HepG2 (cell line): ENCODE data around the gene ZNF274. TPM values are rescaled to one million over a fixed set of nuclear protein-coding genes. Genes with fewer than 3 reads are reported as not detected.
A peak's percentile ranks its signal among the peaks of the same experiment; 100 is the strongest.

Source experiments
- BCL6 ChIP-seq: IDR thresholded peaks from 2 replicates; pipeline ENCODE4 v1.6.1; 2016; ENCODE audit warnings: missing genetic modification reagents, missing compliant biosample characterization
- CENPBD1 ChIP-seq: sonication (generic); formaldehyde crosslinking; IDR thresholded peaks from 2 replicates; pipeline ENCODE4 v1.8.0; 2022; ENCODE audit warnings: missing genetic modification reagents, low read depth, mild to moderate bottlenecking, borderline replicate concordance
- E2F5 ChIP-seq: sonication (generic); formaldehyde crosslinking; conservative IDR thresholded peaks from 2 replicates; pipeline ENCODE4 v1.4.0; 2020; ENCODE audit warnings: missing genetic modification reagents
- ETV5 ChIP-seq: IDR thresholded peaks from 2 replicates; pipeline ENCODE4 v1.6.1; 2018; ENCODE audit warnings: missing biosample characterization, missing genetic modification reagents, inconsistent platforms, borderline replicate concordance
- HOXA7 ChIP-seq: sonication (generic); formaldehyde crosslinking; IDR thresholded peaks from 2 replicates; pipeline ENCODE4 v1.8.1; 2022; ENCODE audit warnings: mild to moderate bottlenecking, missing genetic modification reagents, moderate library complexity
- IRF2 ChIP-seq: IDR thresholded peaks from 2 replicates; pipeline ENCODE4 v1.6.1; 2018; ENCODE audit warnings: missing genetic modification reagents, missing compliant biosample characterization
- JUNB ChIP-seq: sonication (generic); formaldehyde crosslinking; IDR thresholded peaks from 2 replicates; pipeline ENCODE4 v1.8.0; 2022; ENCODE audit warnings: missing genetic modification reagents, mild to moderate bottlenecking, borderline replicate concordance
- MIER2 ChIP-seq: IDR thresholded peaks from 2 replicates; pipeline ENCODE4 v1.6.1; 2016; ENCODE audit warnings: missing biosample characterization, missing genetic modification reagents
- MXI1 ChIP-seq: IDR thresholded peaks from 3 replicates; pipeline ENCODE4 v1.6.1; 2012; ENCODE audit warnings: low read depth, low read length, inconsistent platforms, borderline replicate concordance
- NFE2L2 ChIP-seq: fragments of 150-350 bp; IDR thresholded peaks from 2 replicates; pipeline ENCODE4 v1.6.1; 2014; ENCODE audit warnings: low read length
- NR0B2 ChIP-seq: sonication (generic); formaldehyde crosslinking; IDR thresholded peaks from 2 replicates; pipeline ENCODE4 v1.4.0; 2020; ENCODE audit warnings: mild to moderate bottlenecking, missing genetic modification reagents
- SKIL ChIP-seq: sonication (generic); formaldehyde crosslinking; IDR thresholded peaks from 2 replicates; pipeline ENCODE4 v1.8.0; 2022; ENCODE audit warnings: missing genetic modification reagents, mild to moderate bottlenecking, moderate library complexity, borderline replicate concordance
- TFDP1 ChIP-seq: IDR thresholded peaks from 2 replicates; pipeline ENCODE4 v1.6.1; 2016; ENCODE audit warnings: missing compliant biosample characterization, missing genetic modification reagents, borderline replicate concordance
- ZMYM4 ChIP-seq: sonication (generic); formaldehyde crosslinking; IDR thresholded peaks from 2 replicates; pipeline ENCODE4 v1.8.1; 2023; ENCODE audit warnings: mild to moderate bottlenecking, missing genetic modification reagents
- ZNF180 ChIP-seq: sonication (generic); formaldehyde crosslinking; IDR thresholded peaks from 2 replicates; pipeline ENCODE4 v1.4.0; 2020; ENCODE audit warnings: low read depth, missing genetic modification reagents, borderline replicate concordance
- ZNF441 ChIP-seq: sonication (generic); formaldehyde crosslinking; IDR thresholded peaks from 2 replicates; pipeline ENCODE4 v1.7.0; 2021; ENCODE audit warnings: missing genetic modification reagents, borderline replicate concordance
- ZNF615 ChIP-seq: sonication (generic); formaldehyde crosslinking; IDR thresholded peaks from 2 replicates; pipeline ENCODE4 v1.5.0; 2020; ENCODE audit warnings: mild to moderate bottlenecking, missing genetic modification reagents, borderline replicate concordance
- polyA plus RNA-seq, 8 experiments: library from polyadenylated mRNA; depleted of rRNA in 3 of 8; stranded (reverse) in 7 of 8; unstranded in 1 of 8; fragments of >200 nt; fragmentation: Illumina TruSeq in 4 of 8; extraction: Trizol in 4 of 8; gene quantifications; 2 replicates each; pipeline versions ENCODE4 v1.2.1 to v1.2.3, GENCODE V29; 2011 to 2016; ENCODE audit warnings: low read depth in 4 of 8, missing spikeins in 1 of 8, mixed read lengths in 1 of 8; ENCODE audit not compliant: insufficient read depth in 1 of 8
- total RNA-seq, 5 experiments: library from RNA; depleted of rRNA; stranded (reverse); fragments of >200 nt; fragmentation: Illumina TruSeq; extraction: Trizol; gene quantifications; 2 replicates each; pipeline ENCODE4 v1.2.3, GENCODE V29; 2016; ENCODE audit warnings: low read depth in 1 of 5
- TF ChIP-seq, protein P1 (sequence below): sonication (generic); formaldehyde crosslinking; IDR thresholded peaks from 2 replicates; pipeline ENCODE4 v1.4.0; 2020; ENCODE audit warnings: mild to moderate bottlenecking, missing genetic modification reagents
- TF ChIP-seq, protein P2 (sequence below): sonication (generic); formaldehyde crosslinking; IDR thresholded peaks from 2 replicates; pipeline ENCODE4 v1.4.0; 2020; ENCODE audit warnings: missing genetic modification reagents, borderline replicate concordance

Gene ZNF274
- total and polyA plus RNA-seq, 2 of the 13 experiments (the other 11 are each of a cell fraction or from before 2014, with no cell fraction given) = 16.1 to 23.0 TPM

DNA sequence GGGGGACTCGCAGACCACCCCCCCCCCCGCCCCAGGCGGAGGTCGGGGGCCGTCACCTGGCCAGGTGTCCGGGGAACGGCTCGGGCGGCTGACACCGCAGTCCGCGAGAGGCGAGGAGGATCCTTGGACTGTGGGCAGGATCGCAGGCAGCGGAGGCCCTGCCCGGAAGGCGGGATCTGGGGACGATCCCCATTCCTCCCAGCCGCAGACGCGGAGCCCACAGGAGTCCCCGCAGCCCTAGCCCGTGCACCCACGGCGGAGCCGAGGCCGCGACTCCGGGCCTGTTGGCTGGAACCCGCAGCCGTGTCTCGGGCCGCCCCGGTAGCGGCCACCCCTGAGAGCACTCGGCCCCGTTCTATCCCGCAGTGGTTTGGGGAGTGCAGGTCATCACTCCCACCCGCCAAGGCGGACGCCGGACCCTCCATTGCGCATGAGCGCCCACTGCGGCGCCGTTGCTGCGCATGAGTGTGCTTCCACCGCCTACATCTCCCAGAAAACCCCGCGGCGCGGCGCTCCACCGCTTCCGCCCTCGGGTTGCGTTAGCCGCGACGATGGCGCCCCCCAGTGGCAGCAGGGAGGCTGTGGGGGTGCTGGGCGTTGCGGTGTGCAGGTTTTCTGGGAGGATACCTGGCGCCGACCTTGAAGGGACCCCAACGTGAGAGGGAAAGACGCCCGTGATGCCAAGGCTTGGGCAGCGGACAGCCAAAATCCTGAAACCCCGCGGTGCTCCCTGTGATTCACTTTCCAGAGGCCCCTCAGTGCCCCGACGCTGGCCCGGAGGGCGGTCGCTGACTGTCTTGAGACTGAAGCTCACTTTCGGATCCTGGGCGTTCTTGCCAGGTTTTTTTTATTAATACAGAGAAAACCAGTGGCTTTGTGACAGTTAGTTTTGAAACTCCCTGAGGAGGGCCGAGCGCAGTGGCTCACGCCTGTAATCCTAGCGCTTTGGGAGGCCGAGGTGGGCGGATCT, 27.9 kb upstream of the ZNF274 start (continued):
- TF ChIP-seq ZNF180 (CRISPR knock-in tag) (no peak), HOXA7 (CRISPR knock-in tag) (no peak), NR0B2 (CRISPR knock-in tag) (no peak; the same call in 1 of the 2 replicates), CENPBD1 (no peak), ETV5 (CRISPR knock-in tag) (peak; percentile 93), IRF2 (peak; percentile 99), E2F5 (CRISPR knock-in tag) (no peak), ZNF615 (CRISPR knock-in tag) (peak; percentile 80; the same call in 1 of the 2 replicates), ZNF441 (CRISPR knock-in tag) (no peak; the same call in 1 of the 2 replicates), NFE2L2 (no peak), JUNB (no peak), ZMYM4 (peak; percentile 92), TFDP1 (CRISPR knock-in tag) (peak; percentile 29; the same call in 1 of the 2 replicates), MIER2 (CRISPR knock-in tag) (0 out of 2 replicates have a peak, but pooled peaks have one; percentile 38), BCL6 (CRISPR knock-in tag) (no peak), MXI1 (peak; percentile 67; the same call in 1 of the 3 replicates), SKIL (no peak)
- TF ChIP-seq, protein P1, sequence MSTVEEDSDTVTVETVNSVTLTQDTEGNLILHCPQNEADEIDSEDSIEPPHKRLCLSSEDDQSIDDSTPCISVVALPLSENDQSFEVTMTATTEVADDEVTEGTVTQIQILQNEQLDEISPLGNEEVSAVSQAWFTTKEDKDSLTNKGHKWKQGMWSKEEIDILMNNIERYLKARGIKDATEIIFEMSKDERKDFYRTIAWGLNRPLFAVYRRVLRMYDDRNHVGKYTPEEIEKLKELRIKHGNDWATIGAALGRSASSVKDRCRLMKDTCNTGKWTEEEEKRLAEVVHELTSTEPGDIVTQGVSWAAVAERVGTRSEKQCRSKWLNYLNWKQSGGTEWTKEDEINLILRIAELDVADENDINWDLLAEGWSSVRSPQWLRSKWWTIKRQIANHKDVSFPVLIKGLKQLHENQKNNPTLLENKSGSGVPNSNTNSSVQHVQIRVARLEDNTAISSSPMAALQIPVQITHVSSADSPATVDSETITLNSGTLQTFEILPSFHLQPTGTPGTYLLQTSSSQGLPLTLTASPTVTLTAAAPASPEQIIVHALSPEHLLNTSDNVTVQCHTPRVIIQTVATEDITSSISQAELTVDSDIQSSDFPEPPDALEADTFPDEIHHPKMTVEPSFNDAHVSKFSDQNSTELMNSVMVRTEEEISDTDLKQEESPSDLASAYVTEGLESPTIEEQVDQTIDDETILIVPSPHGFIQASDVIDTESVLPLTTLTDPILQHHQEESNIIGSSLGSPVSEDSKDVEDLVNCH = 0 out of 2 replicates have a peak, but pooled peaks have one; percentile 47
- TF ChIP-seq, protein P2, sequence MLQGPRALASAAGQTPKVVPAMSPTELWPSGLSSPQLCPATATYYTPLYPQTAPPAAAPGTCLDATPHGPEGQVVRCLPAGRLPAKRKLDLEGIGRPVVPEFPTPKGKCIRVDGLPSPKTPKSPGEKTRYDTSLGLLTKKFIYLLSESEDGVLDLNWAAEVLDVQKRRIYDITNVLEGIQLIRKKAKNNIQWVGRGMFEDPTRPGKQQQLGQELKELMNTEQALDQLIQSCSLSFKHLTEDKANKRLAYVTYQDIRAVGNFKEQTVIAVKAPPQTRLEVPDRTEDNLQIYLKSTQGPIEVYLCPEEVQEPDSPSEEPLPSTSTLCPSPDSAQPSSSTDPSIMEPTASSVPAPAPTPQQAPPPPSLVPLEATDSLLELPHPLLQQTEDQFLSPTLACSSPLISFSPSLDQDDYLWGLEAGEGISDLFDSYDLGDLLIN (CRISPR knock-in tag) = no peak
